Endometrial microvascular endothelial cells (primary cell): ENCODE measurements around the gene MFSD2A. TPM values are rescaled to one million over a fixed set of nuclear protein-coding genes. Genes with fewer than 3 reads are reported as not detected.
"Not testable (repeated sequence)": the region's sequence is repeated elsewhere in the genome, so short reads cannot be mapped to it uniquely, and the experiment has no call there.

Experiments used
- in situ Hi-C: cut with HindIII; loops from 2 replicates; pipeline ENCODE4 v1.10.0; 2017; ENCODE audit warnings: low sequenced_read_pairs, low pct_unique_long_range_greater_than_20kb; ENCODE audit errors: inconsistent ontology term
- total RNA-seq: library from RNA; depleted of rRNA; stranded (reverse); fragments of >200 nt; gene quantifications from one replicate; pipeline ENCODE4 v1.2.3, GENCODE V29; 2015; ENCODE audit errors: inconsistent ontology term

MFSD2A gene
- total RNA-seq, 1 donor from 2014 or later = 6.3 TPM

DNA sequence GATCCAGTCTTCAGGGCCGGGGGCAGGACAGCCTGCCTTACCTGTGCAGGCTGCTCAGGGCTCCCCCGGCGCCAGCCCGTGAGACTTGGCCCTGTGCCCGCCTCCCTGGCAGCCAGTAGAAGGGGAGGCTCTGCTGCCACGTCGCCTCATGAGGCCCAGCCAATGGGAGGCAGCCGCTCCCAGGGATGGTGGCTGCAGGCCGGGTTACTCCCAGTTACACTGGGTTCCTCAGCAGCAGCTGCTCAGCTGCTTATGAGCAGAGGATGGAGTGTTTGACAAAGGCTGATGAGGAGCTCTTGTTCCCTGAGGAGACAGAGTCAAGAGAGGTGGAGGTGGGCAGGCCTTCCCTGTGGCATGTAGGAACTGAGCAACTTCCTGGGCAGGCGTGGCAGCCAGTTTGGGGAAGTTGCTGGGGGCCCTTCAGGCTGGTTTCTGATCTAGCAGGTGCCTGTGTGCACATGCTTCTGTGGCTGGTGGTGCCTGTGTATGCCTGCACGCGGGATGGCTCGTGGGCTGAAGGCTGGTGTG, 5.5 kb downstream of the MFSD2A start:
- in situ Hi-C loops = no loop called here

DNA sequence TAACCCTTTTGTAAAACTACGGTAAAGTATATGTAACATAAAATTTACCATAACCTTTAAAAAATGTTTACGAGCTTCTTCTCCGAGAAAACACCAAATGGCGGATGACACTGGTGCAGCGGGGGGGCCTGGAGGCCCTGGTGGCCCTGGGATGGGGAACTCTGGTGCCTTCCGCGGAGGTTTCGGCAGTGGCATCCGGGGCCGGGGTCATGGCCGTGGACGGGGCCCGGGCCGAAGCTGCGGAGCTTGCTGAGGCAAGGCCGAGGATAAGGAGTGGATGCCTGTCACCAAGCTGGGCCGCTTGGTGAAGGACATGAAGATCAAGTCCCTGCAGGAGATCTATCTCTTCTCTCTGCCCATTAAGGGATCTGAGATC, 7.5 kb downstream of the MFSD2A start:
- in situ Hi-C loops = no loop called here

DNA sequence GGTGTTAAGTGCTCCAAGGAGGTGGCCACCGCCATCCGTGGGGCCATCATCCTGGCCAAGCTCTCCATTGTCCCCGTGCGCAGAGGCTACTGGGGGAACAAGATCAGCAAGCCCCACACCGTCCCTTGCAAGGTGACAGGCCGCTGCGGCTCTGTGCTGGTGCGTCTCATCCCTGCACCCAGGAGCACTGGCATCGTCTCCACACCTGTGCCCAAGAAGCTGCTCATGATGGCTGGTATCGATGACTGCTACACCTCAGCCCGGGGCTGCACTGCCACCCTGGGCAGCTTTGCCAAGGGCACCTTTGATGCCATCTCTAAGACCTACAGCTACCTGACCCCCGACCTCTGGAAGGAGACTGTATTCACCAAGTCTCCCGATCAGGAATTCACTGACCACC, 8.0 kb downstream of the MFSD2A start:
- in situ Hi-C loops = not testable (repeated sequence)

- in situ Hi-C loops = no loop called here
Measured at GRCh38 chr1:39964552-39964951, 9.6 kb downstream of the MFSD2A start.

DNA sequence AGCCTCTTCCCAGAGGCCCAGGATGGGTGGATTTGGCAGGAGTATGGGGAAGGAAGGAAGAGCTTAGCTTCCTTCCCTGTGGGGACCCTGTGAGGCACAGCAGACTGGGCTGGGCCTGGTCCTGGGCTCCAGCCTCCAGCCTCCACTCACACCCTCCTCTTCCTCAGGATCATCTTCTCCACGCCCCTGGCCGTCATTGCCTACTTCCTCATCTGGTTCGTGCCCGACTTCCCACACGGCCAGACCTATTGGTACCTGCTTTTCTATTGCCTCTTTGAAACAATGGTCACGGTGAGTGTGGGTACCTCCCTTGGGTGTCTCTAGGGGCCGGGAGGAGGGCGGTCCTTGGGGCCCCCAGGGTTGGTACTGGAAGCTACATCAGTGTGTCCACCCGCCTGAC, 10.1 kb downstream of the MFSD2A start:
- in situ Hi-C loops = no loop called here

DNA sequence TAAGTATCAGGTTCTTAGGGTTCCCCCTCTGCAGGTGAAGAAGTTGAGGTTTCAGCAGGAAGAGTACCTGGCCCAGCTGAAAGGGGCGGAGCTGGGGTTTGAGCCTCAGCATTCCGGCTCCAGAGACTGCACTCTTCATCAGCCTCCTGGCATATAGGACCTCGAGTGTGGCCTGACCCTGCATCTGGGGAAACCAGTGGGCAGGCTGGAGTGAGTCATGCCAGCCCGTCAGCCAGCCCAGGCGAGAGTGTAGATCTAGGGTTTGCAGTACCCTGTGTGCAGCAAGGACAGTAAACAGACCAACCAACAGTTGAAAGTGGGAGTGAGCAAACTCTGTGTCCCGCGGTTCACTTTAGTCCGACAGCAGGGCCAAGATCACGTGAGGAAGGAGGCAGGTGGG, 14.1 kb downstream of the MFSD2A start:
- in situ Hi-C loops = no loop called here

- in situ Hi-C loops = no loop called here
Measured at GRCh38 chr1:39969531-39970270, 14.8 kb downstream of the MFSD2A start.

DNA sequence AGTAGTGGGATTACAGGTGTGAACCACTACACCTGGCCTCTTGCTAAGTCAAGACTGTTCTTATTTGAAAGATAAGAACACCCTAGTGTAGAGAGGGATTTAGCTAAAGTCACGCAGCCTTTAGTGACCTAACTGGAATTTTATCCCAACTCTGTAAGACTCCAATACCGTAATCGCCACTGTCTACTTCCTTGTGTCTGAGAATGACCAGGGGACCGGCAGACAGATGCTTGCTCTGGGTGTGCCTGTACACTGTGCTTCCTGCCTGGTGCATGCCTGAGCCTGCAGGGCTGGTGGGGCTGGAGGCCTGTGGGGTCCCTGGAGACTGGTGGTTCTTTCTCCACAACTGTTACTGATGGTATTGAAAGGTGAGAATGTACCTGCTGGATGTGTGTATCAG, 15.3 kb downstream of the MFSD2A start:
- in situ Hi-C loops = no loop called here

- in situ Hi-C loops = no loop called here
Measured at GRCh38 chr1:39971138-39971537, 16.2 kb downstream of the MFSD2A start.

- in situ Hi-C loops = no loop called here
Measured at GRCh38 chr1:39973503-39974135, 18.7 kb downstream of the MFSD2A start.

GRCh38 chr1:39976732-39977131, 21.8 kb downstream of the MFSD2A start:
- in situ Hi-C loops = no loop called here

GRCh38 chr1:39977202-39977601, 22.3 kb downstream of the MFSD2A start:
- in situ Hi-C loops = no loop called here

- in situ Hi-C loops = no loop called here
Measured at GRCh38 chr1:39979654-39980053, 24.7 kb downstream of the MFSD2A start.

DNA sequence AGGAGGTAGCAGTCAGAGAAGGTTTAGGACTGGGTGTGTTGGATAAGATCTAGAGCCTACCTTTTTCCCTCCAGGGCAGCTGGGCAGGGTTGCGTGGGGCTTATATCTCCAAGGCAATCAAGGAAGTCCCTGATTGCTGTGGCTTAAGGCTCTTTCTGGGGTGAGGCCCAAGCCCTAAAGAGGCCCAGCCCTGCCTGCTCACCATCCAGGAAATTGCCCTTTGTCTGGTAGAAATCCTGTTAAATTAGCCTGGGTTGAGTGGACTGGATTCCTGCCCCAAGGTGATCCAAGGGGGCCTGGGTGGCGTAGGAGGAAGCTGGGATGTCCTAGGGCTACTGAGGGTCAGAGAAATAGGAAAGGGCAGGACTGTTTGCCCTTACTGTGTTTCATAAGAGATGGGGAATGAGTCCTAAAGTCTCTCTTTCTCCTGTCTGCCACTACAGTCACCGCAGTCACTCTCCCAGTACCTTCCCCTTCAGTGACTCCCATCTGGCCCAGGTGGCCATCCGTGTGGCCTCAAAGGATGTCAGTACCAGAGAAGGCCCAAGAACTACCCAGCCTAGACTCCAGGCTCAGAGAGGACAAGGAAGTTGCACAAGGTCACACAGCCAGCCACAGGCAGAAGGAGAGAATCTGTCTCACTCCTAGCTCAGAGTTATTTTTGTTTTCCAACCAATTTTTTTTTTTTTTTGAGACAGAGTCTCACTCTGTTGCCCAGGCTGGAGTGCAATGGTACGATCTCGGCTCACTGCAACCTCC, 25.8 kb downstream of the MFSD2A start:
- in situ Hi-C loops = no loop called here

GRCh38 chr1:39981385-39981784, 26.4 kb downstream of the MFSD2A start:
- in situ Hi-C loops = no loop called here

- in situ Hi-C loops = no loop called here
Measured at GRCh38 chr1:39981945-39982344, 27.0 kb downstream of the MFSD2A start.

GRCh38 chr1:39984480-39984879, 29.5 kb downstream of the MFSD2A start:
- in situ Hi-C loops = not testable (repeated sequence)

GRCh38 chr1:39984951-39985350, 30.0 kb downstream of the MFSD2A start:
- in situ Hi-C loops = no loop called here

GRCh38 chr1:39987869-39988268, 32.9 kb downstream of the MFSD2A start:
- in situ Hi-C loops = no loop called here
